Measurements from ENCODE around the gene FSD1. TPM values are rescaled to one million over a fixed set of nuclear protein-coding genes. Genes with fewer than 3 reads are reported as not detected.
A peak's percentile ranks its signal among the peaks of the same experiment; 100 is the strongest.

FSD1 gene
- total and polyA plus RNA-seq, 10 of the 15 experiments (the other 5 are each of a cell fraction or from before 2014, with no cell fraction given) = 0.15 to 5.1 (median 4.0) TPM; not detected in 1

DNA sequence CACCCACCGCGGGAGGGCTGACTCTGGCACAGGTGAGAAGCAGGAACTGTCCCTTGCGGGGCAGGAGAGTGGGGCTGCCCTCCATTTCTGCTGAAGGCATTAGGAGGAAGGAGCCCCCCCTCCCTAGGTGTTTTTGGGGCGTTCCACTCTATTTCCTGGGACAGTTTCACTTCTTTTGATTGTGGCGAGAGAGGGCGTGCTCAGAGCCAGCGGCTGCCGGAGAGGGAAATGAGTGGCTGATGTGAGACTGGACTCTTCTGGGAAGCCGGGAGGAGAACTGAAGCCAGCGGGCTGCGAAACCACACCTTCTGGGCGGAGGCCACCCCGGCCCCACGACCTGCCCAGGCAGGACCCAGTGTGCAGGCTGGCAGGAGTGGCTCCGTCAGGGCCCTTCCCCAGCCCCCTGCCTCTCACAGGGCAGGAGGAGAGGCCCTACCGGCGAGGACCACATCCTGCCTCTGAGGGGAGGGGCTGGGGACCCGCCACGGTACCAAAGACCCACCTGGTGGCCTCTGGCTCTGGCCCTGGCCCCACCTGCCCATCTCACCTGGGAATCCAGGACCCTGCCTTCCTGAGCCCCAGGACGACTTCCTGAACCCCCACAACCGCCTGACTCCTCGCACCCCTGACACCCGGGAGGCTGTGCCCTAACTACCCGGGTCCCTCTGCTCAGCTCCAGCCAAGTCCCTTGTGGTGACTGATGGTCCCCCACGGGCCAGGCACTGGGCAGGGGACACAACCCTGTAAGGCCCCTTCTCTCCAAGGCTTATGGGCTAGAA, 64.9 kb downstream of the FSD1 start (continued):
- TF ChIP-seq, protein P1, sequence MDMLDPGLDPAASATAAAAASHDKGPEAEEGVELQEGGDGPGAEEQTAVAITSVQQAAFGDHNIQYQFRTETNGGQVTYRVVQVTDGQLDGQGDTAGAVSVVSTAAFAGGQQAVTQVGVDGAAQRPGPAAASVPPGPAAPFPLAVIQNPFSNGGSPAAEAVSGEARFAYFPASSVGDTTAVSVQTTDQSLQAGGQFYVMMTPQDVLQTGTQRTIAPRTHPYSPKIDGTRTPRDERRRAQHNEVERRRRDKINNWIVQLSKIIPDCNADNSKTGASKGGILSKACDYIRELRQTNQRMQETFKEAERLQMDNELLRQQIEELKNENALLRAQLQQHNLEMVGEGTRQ (IDR thresholded peaks at IDR 0.05; ENCODE audit: borderline replicate concordance, low read depth, low read length) = no peak
- no peak for TF ChIP-seq FOXM1 (IDR thresholded peaks at IDR 0.05; ENCODE audit: low read depth, low read length)
- TF ChIP-seq CREB1 (IDR thresholded peaks at IDR 0.05; ENCODE audit: low read depth) = no peak; the same call in 1 of the 2 replicates
- TF ChIP-seq ZSCAN29 (IDR thresholded peaks at IDR 0.05) = no peak
- no peak for TF ChIP-seq NRF1 (conservative IDR thresholded peaks at IDR 0.05; ENCODE audit: low read depth, low read length)
- TF ChIP-seq RAD51 (IDR thresholded peaks at IDR 0.05) = no peak
- TF ChIP-seq ETV6 (conservative IDR thresholded peaks at IDR 0.05 in 1 of 2, IDR thresholded peaks at IDR 0.05 in 1 of 2; ENCODE audit: borderline replicate concordance in 1 of 2, low read depth in 1 of 2) = peak in 1 of 2 experiments; percentile 68; a peak in 1 of 4 replicates
- no peak for TF ChIP-seq CHD2 (IDR thresholded peaks at IDR 0.05; ENCODE audit: borderline replicate concordance, low read depth, low read length)
- TF ChIP-seq, protein P2, sequence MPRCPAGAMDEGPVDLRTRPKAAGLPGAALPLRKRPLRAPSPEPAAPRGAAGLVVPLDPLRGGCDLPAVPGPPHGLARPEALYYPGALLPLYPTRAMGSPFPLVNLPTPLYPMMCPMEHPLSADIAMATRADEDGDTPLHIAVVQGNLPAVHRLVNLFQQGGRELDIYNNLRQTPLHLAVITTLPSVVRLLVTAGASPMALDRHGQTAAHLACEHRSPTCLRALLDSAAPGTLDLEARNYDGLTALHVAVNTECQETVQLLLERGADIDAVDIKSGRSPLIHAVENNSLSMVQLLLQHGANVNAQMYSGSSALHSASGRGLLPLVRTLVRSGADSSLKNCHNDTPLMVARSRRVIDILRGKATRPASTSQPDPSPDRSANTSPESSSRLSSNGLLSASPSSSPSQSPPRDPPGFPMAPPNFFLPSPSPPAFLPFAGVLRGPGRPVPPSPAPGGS (IDR thresholded peaks at IDR 0.05; ENCODE audit: borderline replicate concordance, insufficient read depth, low read depth, low read length, poor library complexity, severe bottlenecking) = peak; percentile 48
- no peak for TF ChIP-seq MYB (IDR thresholded peaks at IDR 0.05; ENCODE audit: borderline replicate concordance, low read depth, low read length)
- TF ChIP-seq, protein P3, sequence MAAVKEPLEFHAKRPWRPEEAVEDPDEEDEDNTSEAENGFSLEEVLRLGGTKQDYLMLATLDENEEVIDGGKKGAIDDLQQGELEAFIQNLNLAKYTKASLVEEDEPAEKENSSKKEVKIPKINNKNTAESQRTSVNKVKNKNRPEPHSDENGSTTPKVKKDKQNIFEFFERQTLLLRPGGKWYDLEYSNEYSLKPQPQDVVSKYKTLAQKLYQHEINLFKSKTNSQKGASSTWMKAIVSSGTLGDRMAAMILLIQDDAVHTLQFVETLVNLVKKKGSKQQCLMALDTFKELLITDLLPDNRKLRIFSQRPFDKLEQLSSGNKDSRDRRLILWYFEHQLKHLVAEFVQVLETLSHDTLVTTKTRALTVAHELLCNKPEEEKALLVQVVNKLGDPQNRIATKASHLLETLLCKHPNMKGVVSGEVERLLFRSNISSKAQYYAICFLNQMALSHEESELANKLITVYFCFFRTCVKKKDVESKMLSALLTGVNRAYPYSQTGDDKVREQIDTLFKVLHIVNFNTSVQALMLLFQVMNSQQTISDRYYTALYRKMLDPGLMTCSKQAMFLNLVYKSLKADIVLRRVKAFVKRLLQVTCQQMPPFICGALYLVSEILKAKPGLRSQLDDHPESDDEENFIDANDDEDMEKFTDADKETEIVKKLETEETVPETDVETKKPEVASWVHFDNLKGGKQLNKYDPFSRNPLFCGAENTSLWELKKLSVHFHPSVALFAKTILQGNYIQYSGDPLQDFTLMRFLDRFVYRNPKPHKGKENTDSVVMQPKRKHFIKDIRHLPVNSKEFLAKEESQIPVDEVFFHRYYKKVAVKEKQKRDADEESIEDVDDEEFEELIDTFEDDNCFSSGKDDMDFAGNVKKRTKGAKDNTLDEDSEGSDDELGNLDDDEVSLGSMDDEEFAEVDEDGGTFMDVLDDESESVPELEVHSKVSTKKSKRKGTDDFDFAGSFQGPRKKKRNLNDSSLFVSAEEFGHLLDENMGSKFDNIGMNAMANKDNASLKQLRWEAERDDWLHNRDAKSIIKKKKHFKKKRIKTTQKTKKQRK (IDR thresholded peaks at IDR 0.05; ENCODE audit: low read depth, low read length) = no peak
- TF ChIP-seq JUND (IDR thresholded peaks at IDR 0.05; ENCODE audit: low read depth, low read length) = no peak
- TF ChIP-seq ASH2L (IDR thresholded peaks at IDR 0.05; ENCODE audit: borderline replicate concordance, low read depth) = no peak
- no peak for TF ChIP-seq CBX5 (IDR thresholded peaks at IDR 0.05; ENCODE audit: low read depth)
- TF ChIP-seq MTA3 (IDR thresholded peaks at IDR 0.05; ENCODE audit: borderline replicate concordance, low read length) = peak; percentile 46; the same call in 1 of the 2 replicates
- no peak for TF ChIP-seq HDAC6 (IDR thresholded peaks at IDR 0.05; ENCODE audit: unreplicated experiment)
- no peak for TF ChIP-seq IRF4 (IDR thresholded peaks at IDR 0.05; ENCODE audit: low read depth, low read length)
- TF ChIP-seq, protein P4, sequence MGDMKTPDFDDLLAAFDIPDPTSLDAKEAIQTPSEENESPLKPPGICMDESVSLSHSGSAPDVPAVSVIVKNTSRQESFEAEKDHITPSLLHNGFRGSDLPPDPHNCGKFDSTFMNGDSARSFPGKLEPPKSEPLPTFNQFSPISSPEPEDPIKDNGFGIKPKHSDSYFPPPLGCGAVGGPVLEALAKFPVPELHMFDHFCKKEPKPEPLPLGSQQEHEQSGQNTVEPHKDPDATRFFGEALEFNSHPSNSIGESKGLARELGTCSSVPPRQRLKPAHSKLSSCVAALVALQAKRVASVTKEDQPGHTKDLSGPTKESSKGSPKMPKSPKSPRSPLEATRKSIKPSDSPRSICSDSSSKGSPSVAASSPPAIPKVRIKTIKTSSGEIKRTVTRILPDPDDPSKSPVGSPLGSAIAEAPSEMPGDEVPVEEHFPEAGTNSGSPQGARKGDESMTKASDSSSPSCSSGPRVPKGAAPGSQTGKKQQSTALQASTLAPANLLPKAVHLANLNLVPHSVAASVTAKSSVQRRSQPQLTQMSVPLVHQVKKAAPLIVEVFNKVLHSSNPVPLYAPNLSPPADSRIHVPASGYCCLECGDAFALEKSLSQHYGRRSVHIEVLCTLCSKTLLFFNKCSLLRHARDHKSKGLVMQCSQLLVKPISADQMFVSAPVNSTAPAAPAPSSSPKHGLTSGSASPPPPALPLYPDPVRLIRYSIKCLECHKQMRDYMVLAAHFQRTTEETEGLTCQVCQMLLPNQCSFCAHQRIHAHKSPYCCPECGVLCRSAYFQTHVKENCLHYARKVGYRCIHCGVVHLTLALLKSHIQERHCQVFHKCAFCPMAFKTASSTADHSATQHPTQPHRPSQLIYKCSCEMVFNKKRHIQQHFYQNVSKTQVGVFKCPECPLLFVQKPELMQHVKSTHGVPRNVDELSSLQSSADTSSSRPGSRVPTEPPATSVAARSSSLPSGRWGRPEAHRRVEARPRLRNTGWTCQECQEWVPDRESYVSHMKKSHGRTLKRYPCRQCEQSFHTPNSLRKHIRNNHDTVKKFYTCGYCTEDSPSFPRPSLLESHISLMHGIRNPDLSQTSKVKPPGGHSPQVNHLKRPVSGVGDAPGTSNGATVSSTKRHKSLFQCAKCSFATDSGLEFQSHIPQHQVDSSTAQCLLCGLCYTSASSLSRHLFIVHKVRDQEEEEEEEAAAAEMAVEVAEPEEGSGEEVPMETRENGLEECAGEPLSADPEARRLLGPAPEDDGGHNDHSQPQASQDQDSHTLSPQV (IDR thresholded peaks at IDR 0.05) = no peak
- peak; percentile 49; the same call in 1 of the 2 replicates for TF ChIP-seq PAX5 (IDR thresholded peaks at IDR 0.05; ENCODE audit: borderline replicate concordance, low read depth, low read length)
- TF ChIP-seq NR2C1 (IDR thresholded peaks at IDR 0.05) = no peak
